Measurements from ENCODE around the gene ITGA8.
"Not testable (repeated sequence)": the region's sequence is repeated elsewhere in the genome, so short reads cannot be mapped to it uniquely, and the experiment has no call there.

The ITGA8 gene

DNA sequence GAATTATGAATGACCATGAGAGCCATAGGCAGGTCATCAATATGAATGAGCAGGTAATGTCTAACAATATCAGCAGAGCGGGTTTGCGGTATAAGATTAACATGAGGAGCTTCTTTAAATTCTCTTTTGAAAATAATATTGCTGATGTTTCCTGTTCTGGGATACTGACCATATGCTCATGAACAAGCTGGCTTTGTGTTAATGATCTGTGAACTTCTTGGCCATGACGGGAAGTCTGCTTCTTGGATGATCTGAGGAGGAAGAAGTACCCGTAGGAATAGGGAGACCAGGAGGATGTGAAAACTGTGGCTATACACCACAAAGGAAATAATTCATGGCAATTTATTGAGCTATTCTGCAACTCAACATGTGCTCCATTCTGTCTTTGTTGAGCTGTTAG, 38.6 kb downstream of the ITGA8 start:
- no peak for DNase-seq (ENCODE audit: low read depth)

DNA sequence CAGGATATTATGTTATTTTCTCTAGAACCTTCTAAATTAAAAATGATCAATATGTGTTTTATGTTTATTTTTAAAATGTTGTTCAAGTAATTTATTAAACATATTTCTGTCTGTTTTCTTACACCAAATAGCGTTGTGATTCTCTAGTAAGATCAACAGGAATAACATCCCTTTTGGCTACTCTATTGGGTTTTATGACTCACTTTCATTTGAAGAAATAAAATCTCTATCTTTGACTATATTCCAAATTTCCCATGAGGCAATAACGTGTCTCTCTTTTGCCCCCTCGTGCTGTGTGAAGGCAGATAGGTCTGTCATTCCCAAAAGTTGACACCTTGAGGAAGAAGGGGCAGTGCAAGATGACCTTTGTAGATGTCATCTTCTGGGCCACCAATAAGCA, 40.9 kb downstream of the ITGA8 start:
- DNase-seq (ENCODE audit: low read depth), result no peak

DNA sequence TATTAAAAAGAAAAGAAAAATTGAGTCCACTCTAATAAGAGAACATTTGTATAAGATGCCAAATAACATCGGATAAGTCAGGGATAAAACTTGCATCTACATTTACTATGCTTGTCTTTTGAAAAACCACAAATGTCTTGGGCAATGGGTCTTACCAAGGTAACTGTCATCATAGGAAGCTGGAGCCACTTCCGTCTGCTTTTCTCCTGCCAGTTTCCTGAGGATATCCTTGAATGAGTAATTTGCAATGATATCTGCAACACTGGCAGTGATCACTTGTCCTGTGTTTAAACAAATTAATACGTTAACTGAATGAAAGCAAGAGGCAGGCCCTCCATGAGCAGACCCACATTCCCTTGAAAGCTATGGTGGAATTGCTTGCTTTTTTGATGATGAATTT, 47.3 kb downstream of the ITGA8 start:
- DNase-seq (ENCODE audit: low read depth), result no peak

- DNase-seq (ENCODE audit: low read depth), result no peak
These were observed 48.8 kb downstream of the ITGA8 start for GRCh38 chr10:15670880-15671279.

DNA sequence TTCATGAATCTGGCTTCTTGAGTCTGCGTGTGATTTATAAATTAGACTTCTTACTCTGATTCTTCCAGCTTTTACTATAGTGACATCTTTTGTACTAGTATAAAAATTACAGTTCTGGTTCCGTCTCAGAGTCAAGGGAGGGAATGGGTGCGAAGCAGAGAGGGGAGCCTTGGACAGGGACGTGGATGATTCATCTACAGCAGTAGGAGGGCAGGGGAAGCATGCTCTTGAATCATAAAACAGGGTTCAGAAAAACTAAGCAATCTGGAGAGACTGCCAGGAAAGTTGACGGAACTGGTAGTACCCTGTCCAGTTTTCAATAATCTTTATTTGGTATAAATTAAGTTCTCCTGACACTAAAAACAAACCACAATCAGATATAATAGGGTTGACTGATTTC, 58.1 kb downstream of the ITGA8 start:
- DNase-seq (ENCODE audit: low read depth), result no peak

DNA sequence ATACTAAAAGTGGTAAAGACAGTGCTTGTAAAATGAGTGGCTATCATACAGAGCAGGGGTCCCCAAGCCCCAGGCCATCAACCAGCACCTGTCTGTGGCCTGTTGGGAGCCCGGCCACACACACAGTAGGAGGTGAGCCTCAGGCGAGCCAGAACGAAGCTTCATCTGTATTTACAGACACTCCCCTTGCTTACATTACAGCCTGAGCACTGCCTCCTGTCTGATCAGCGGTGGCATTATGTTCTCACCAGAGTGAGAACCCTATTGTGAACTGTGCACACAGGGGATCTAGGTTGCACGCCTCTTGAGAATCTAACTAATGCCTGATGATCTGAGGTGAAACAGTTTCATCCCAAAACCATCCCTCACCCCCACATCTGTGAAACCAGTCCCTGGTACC, 58.7 kb downstream of the ITGA8 start:
- DNase-seq (ENCODE audit: low read depth), result no peak

- no peak for DNase-seq (ENCODE audit: low read depth)
These were observed 61.5 kb downstream of the ITGA8 start for GRCh38 chr10:15658069-15658702.

DNA sequence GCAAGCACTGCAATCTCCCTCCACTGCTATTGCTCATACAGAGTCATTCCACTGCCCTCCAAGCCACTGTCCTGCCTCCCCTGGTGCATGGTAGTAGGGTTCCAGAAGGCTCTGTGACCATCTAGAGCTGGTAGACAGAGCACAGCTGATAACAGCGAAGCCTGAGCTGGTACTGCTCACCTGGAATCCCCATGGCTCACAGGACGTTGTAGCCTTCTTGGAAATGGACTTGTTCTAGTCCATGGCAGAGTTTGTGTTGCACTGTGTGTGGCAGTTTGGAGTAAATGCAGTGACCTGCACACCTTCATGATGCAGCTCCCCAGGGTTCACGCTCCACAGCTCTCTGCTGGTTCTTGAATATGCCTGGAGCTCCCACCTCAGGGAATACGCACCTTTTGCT, 67.0 kb downstream of the ITGA8 start:
- DNase-seq (ENCODE audit: low read depth), result no peak

- DNase-seq (ENCODE audit: low read depth), result no peak
These were observed 67.6 kb downstream of the ITGA8 start for GRCh38 chr10:15652117-15652516.

GRCh38 chr10:15651175-15651574, 68.5 kb downstream of the ITGA8 start:
- DNase-seq (ENCODE audit: low read depth), result no peak

DNA sequence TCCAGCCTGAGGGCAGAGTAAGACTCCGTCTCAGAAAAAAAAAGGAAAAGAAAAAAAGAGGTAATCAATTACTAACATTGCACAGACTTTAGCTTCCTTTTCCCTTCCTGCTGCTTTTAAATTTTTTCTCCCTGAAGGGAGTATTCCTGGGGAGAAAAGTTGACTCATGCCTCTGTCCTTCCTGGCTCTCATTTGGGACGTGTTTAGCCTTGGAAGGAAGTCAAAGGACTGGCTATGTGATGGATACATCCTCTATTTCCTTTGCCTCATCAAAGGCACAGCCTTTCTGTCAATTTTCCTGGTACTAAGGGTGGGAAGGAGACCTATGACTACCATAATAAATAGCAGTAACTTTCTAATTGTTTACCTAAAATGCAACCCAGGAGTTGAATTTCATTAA, 77.6 kb downstream of the ITGA8 start:
- DNase-seq (ENCODE audit: low read depth), result no peak

GRCh38 chr10:15640536-15641085, 79.1 kb downstream of the ITGA8 start:
- DNase-seq (ENCODE audit: low read depth), result no peak

GRCh38 chr10:15636446-15636845, 83.3 kb downstream of the ITGA8 start:
- DNase-seq (ENCODE audit: low read depth), result no peak

DNA sequence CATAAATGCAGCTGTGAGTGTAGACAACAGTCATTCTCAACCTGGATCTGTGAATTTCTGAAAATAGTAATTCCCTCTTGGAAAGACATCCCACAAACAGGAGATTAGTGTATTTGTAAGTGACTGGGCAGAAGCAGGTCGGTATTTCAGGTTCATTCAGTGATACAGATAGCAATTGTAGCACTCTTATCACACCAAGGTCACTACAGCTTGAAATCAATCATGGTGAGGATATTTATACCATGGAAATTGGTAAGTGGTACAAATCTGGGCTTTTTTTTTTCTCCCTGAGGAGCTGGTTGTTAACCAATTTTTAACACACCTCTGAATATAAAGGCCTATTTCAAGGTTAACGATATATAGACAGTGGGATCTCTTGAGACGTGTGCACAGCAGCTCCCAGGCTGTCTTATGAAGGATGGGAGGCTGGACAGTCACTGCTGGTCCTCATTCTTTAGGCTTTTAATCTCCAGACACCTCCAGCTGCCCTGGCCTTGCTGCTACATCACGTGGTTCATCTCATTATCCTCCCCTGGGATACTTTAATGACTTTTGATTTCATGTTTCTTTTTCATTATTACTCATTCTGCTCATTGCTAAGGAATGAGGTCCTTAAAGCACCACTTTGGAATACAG, 87.1 kb downstream of the ITGA8 start:
- no peak for DNase-seq (ENCODE audit: low read depth)

- not testable (repeated sequence) for DNase-seq (ENCODE audit: low read depth)
These were observed 88.5 kb downstream of the ITGA8 start for GRCh38 chr10:15631205-15631604.

DNA sequence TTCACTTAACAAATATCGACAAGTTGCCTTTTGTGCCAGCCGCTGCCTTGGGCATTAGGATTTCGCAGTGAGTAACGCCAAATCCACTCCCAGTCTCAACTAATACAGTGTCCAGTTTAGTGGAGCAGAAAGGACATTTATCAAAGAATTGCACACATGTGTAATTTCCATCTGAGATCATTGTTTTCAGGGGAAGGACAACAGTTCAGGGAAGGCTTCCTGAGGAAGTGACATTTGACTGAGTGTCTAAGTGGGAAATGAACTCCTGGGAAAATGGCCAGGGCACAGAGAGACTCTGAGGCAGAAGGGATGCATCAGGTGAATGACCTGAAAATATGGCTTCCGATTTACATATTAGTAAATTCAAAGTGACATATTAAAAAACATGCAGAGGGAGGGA, 89.4 kb downstream of the ITGA8 start:
- no peak for DNase-seq (ENCODE audit: low read depth)

DNA sequence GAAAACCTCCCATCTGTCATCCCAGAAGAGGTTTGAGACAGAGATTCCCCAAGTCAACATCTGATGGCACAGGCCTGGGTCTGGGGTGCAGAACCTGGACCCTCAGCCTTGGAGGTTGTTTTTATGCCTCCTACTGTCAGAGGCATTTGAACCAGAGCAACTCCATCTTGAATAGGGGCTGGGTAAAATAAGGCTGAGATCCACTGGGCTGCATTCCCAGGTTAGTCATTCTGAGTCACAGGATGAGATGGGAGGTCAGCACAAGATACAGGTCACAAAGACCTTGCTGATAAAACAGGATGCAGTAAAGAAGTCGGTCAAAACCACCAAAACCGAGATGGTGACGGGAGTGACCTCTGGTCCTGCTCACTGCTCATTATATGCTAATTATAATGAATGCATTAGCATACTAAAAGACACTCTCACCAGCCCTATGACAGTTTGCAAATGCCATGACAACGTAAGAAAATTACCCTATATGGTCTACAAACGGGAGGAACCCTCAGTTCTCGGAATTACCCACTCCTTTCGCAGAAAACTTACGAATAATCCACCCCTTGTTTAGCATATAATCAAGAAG, 92.0 kb downstream of the ITGA8 start:
- DNase-seq (ENCODE audit: low read depth), result no peak

DNA sequence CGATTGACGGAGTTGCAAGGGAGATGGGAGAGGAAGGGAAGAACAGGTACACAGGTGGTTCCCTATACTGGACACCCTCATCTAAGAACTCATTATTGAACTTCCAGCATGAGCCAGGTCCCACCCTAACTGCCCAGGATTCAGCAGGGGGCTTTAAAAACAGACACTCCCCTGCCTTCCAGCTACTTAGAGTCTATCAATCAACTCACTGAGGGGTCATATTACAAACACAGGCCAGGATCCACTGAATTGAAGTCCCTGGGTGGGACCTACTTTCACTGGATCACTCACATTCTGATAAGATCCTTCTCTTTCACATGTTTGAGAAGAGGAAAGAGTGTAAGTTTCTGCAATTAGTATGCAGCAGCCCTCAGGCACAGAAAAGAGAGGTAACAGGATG, 92.8 kb downstream of the ITGA8 start:
- DNase-seq (ENCODE audit: low read depth), result no peak

DNA sequence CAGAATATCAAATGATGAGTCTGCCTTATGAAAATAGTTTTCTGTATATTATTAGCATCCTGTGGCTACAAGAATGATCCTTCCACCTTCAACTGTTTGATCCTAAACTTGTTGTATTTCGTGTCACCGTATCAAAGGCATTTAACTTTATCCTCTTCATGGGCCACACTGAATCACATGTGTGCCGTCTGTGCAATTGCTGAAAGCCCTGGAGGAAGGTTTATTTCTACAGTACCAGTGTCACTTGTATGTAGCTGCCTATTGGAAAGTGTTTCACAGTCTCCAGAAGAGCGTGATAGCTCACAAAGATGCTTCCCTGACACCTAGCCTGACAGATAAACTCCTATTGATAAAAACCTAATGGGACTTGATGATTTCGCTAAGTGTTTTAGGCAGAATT, 94.5 kb downstream of the ITGA8 start:
- DNase-seq (ENCODE audit: low read depth), result no peak

DNA sequence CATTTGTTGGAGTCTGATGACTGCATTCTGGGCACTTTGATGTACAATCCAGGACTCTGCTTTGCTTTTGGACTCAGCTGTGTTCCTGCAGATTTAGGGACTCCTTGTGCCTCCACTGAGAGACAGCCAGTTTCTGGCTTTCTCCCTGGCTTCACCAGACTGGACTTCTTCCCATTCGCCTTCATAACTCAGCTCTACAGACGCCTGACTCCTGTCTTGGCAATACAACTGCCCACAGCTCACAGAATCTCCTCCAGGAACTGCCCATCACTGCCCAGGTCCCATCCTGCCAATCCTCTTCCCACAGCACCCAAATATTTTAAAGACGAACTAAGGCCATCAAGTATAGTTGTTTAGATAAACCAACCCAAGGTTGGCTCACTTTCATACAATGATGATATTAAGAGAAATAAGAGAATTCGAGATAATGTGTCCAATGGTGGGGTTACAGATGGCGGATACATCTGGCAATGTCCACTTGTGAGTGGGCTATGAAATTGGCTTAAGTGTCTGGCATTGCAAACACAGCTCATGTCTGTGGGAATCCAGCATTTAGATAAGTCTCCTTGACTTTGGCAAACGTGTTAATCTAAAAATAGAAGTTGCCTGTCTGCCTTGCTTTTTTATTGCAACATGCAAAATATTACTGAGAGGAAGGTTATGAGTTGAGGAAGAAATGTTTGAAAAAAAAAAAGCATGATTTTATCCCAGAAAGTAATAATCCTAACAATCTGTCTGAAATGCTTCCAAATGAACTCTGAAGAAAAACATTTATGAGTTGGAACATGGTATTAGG, 95.1 kb downstream of the ITGA8 start:
- DNase-seq (ENCODE audit: low read depth), result no peak

GRCh38 chr10:15620836-15621515, 98.7 kb downstream of the ITGA8 start:
- no peak for DNase-seq (ENCODE audit: low read depth)

GRCh38 chr10:15620337-15620736, 99.4 kb downstream of the ITGA8 start:
- DNase-seq (ENCODE audit: low read depth), result no peak
